GM19193 (cell line): ENCODE measurements around the gene TRIO.

Experiments used
- POLR2A ChIP-seq: IDR thresholded peaks from 4 replicates; pipeline ENCODE4 v1.6.1; 2011; ENCODE audit not compliant: insufficient read depth, insufficient read length; ENCODE audit errors: extremely low read depth

The TRIO gene

GRCh38 chr5:14447958-14448911 lies 305.1 kb downstream of the TRIO start:
- TF ChIP-seq POLR2A = no peak

GRCh38 chr5:14449052-14449661 lies 306.0 kb downstream of the TRIO start:
- no peak for TF ChIP-seq POLR2A

GRCh38 chr5:14450018-14450524 lies 306.9 kb downstream of the TRIO start:
- no peak for TF ChIP-seq POLR2A

- no peak for TF ChIP-seq POLR2A
Observed at GRCh38 chr5:14450742-14451141, 307.6 kb downstream of the TRIO start.

- no peak for TF ChIP-seq POLR2A
Observed at GRCh38 chr5:14451871-14452270, 308.7 kb downstream of the TRIO start.

GRCh38 chr5:14452685-14453454 lies 309.7 kb downstream of the TRIO start:
- TF ChIP-seq POLR2A = no peak

GRCh38 chr5:14453481-14453880 lies 310.3 kb downstream of the TRIO start:
- no peak for TF ChIP-seq POLR2A

GRCh38 chr5:14455814-14456321 lies 312.7 kb downstream of the TRIO start:
- TF ChIP-seq POLR2A = no peak

- TF ChIP-seq POLR2A = no peak
Observed at GRCh38 chr5:14457476-14457875, 314.3 kb downstream of the TRIO start.

GRCh38 chr5:14458414-14458813 lies 315.3 kb downstream of the TRIO start:
- no peak for TF ChIP-seq POLR2A

- no peak for TF ChIP-seq POLR2A
Observed at GRCh38 chr5:14460844-14461398, 317.8 kb downstream of the TRIO start.

GRCh38 chr5:14462681-14463080 lies 319.5 kb downstream of the TRIO start:
- TF ChIP-seq POLR2A = no peak

GRCh38 chr5:14463629-14464028 lies 320.5 kb downstream of the TRIO start:
- no peak for TF ChIP-seq POLR2A

- no peak for TF ChIP-seq POLR2A
Observed at GRCh38 chr5:14464096-14464495, 321.0 kb downstream of the TRIO start.
